ENCODE data around the gene IQSEC1.

The IQSEC1 gene

GRCh38 chr3:13106308-13107001 is 33.2 kb upstream of the IQSEC1 start:
- DNase-seq: no peak

- no peak for DNase-seq
Measured at GRCh38 chr3:13105896-13106250, 32.6 kb upstream of the IQSEC1 start.

GRCh38 chr3:13105181-13105895 is 32.1 kb upstream of the IQSEC1 start:
- DNase-seq: no peak

DNA sequence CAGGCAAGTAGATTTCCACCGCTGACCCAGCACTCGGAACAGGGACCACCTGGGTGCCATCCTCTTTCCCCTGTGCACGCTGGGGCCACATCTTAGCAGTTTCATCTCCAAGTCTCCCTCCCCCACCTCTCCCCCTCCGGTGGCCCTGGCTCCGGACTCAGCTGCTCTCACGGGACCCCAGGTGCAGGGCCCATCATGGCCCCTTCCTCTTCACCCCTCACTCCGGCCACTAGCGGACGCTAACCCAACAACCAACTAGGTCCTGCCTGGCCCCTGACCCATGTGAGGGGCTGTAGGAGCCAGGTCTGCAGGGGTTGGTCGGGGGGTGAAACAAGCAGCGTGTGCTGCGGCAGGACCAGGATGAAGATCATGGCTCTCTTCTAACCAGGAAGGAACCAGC is 31.3 kb upstream of the IQSEC1 start:
- DNase-seq: no peak

GRCh38 chr3:13103416-13104058 is 30.3 kb upstream of the IQSEC1 start:
- DNase-seq: no peak

DNA sequence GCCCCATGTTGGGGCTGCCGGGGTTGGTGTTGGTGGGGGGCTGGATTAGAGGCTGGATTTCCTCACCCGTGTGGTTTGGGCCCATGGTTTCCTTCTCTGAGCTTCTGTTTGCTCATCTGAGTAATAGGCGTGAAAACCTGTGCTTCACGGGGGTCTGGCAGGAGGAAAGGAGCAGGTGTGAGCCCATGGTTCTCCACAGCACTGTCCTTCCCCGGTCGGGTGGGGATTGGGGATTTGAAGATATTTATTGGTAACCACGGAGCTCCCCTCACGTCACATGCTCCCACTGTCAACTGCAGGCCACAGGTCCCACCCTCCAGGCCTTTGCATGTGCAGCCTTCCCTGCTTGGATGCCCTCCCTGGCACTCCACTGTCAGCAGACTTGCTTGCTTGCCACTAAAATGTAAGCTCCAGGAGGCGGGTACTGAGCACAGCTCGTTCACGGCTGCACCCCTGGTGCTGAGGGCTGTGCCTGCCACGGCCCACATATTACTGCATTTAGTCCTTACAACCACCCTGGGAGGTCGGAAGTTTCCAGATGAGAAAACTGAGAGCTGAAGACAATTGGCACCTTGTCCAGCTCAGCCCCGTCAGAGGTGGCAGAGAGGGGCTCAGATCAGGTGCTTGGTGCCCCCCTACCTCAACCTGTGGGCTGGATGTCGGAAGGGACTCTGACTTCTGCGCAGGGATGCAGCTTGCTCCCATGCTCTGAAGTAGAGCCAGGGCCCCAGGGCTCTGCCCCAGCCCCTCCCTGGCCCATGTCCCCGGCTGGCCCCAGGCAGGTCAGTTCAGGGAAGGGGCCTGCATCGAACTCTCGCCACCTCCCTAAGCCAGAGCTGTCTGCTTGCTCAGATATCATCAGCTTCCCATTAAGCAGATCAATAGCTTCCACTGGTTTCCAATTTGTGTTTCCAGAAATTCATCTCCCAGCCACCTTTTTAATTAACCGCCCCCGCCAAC is 29.4 kb upstream of the IQSEC1 start:
- DNase-seq: no peak

DNA sequence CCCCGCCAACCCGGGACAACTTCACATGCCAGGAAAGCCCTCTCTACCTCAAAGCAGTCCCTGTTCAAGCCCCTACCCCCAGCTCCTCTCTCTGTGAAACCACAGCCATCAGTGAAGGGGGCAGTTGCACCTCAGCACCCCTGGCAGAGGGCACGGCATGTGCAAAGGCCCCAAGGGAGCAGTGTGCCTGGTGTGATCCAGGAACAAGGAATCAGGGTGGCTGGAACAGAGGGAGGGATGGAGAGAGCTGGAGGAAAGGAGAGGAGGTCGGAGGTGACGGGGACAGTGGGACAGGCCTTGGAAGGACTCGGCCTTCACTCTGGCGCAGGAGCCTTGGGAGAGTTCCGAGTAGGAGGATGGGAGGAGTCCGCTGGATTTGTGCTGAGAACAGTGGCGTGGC is 26.5 kb upstream of the IQSEC1 start:
- no peak for DNase-seq

DNA sequence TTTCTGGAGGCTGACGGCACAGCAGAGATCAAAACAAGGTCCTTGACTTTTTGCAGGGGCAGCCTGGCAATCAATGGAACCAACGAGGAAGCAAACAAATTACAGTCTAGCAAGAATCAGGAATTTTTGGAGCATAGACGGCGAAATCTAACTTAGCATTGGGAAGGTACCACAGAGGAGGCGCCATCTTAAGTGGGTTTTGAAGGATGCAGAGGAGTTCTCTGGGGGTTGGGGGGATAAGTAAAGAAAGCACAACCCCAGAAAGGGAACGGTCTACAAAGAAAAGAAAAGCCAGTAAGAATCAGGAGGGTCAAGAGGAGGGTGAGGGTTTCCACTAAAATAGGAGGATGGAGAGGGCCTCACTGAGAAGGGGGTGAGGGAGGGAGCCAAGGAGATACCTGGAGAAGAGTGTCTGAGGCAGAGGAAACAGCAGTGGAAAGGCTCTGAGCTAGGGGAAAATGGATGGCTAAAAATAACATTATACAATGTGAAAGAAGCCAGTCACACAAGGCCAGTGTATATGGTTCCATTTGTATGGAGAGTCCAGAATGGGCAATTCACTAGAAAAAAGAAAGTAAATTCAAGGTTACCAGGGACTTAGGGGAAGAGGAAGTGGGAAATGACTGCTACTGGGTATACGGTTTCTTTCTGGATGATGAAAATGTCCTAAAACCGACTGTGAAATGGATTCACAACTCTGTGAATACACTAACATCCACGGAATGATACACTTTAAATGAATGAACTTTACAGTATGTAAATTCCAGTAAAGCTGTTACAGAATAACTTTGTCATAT is 25.2 kb upstream of the IQSEC1 start:
- no peak for DNase-seq

- no peak for DNase-seq
Measured at GRCh38 chr3:13096356-13096755, 23.1 kb upstream of the IQSEC1 start.

DNA sequence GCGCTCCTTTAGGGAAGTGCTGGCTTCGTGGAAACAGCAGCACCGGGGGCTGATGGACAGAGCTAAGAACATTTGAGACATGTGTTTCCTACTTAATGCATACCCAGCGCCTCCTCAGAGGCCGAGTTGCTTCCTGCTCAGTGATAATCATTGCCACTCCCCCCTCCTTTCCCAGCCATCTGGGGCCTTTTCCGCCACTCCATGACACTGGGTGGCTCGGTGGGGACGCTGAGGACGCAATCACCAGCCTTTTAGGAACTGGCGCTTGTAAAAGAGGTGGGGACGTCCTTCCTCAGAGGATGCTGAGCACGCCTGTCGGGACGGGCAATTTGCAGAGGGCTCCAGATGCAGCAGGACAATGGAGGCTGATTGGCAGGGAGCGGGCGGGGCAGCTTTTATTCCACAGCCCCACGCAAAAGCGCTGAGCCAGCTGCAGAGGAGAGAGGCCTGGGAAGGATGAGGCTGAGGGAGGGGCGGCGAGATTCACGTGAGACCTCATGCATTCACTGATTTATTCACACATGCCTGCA is 22.2 kb upstream of the IQSEC1 start:
- no peak for DNase-seq

- no peak for DNase-seq
Measured at GRCh38 chr3:13093687-13094086, 20.5 kb upstream of the IQSEC1 start.

DNA sequence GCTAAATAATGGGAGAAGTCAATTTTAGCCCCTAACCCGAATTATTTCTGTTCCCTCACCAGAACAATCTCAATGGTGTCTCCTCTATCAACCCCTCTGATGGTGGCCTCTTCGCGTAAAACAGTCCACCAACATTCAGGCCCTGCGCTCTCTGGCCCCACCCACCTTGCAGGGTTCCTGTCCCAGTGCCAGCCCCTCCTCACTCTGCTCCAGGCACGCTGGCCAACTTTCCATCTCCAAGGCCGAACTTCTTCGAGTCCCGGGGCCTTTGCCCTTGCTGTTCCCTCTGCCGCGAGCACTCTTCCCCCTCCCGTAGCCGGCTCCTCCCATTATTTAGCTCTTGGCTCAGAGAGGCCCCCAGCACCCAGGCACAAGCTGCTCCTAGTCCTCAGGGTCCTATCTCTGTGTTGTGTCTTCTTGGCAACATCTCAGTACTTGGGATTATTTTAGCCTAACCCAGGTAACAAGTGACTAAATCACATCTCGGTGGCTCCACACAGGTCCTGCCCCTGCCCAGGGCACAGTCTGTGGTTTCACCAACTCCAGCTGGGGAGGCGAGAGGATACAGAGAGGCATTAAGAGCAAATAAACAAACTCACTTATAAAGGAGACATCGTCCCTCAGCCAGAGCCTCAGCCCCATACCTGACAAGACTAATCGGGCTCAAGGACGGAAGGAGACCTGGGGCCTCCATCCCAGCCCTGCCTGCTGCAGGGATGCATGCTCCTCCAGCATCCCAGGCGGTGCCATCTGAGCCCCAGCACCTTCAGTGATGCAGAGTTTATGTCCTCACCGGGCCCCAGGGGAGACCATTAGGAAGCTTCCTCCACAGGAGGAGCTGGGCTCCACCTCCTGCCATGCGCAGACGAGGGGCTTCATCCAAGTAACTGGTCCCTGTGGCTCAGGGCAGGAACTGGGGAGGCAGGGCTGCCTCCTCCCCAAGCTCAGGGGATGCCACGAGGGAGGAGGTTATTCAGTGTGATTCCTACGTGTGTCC is 19.7 kb upstream of the IQSEC1 start:
- DNase-seq: no peak

GRCh38 chr3:13091898-13092611 is 18.8 kb upstream of the IQSEC1 start:
- peak; percentile 51 to 82 (median 67) for DNase-seq

GRCh38 chr3:13088028-13089006 is 15.1 kb upstream of the IQSEC1 start:
- no peak for DNase-seq

GRCh38 chr3:13087320-13087990 is 14.2 kb upstream of the IQSEC1 start:
- DNase-seq: no peak

DNA sequence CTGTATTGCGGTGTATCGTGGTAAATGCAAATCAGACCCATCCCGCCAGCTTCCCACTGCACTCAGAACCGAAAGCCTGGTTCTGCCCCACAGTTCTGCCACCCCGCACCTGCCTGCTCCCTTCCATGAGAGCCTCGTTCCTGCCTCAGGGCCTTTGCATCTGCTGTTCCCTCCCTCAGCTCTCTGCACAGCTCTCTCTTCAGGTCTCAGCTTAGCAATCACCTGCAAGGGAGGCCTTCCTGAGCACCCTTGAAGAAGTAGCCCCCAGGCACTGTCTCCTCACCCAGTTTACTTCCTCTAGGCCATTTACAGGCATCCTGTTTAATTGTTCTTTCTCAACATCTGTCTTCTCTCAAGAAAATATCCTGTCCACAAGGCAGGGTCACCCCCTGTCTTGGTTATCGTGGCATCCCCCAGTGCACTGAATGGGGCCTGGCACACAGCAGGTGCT is 13.3 kb upstream of the IQSEC1 start:
- no peak for DNase-seq

DNA sequence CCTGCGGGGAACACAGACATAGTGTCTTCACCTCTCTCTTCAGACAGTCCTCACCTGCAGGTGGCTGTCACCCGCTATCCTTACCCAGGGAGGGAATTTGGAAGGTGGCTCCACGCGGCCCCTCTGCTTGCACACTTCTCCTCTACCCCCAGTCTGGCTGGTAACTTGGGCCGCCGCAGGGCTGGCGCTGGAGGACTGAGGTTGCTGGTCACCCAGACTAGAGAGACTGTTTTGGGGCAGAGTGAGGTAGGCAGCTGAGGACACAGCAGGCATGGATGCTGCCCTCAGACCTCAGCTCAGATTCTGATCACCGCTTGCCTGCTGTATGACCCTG is 12.6 kb upstream of the IQSEC1 start:
- no peak for DNase-seq
